Measurements from ENCODE around the gene NSG2.
A peak's percentile ranks its signal among the peaks of the same experiment; 100 is the strongest.
"Not testable (repeated sequence)": the region's sequence is repeated elsewhere in the genome, so short reads cannot be mapped to it uniquely, and the experiment has no call there.

Gene NSG2

DNA sequence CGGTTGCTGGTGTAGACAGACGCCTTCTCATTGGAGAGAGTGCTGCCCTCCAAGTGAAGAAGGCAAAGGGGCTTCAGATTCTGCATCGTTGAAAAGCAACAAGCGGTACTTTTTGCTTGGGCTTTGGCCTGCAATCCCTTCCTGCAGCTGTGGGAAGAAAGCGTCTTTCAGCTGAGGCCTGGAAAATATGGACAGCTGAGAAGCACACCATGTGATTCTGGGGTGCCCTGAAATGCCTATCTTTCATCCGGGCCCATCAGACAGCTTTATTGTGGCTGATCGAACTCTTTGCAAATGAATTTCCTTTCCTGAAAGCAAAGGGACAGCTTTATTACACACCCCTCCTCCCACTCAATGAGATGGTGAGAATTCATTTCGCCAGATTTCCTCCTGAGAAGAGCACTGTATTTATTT, 74.0 kb downstream of the NSG2 start:
- Histone ChIP-seq H3K9me3 (ENCODE audit: control insufficient read depth, low read length) (no peaks in the 10 kb centered on the region), H3K36me3 (ENCODE audit: control insufficient read depth, insufficient read depth, low read length) (no peaks in the 10 kb centered on the region), H3K27ac (ENCODE audit: low read depth, low read length, severe bottlenecking) (no peak overlapping the region), H3K4me1 (ENCODE audit: control insufficient read depth, insufficient read depth, low read length, poor library complexity, severe bottlenecking) (no peaks in the 10 kb centered on the region), H3K4me3 (ENCODE audit: extremely low read depth, insufficient read depth, low read length, poor library complexity, severe bottlenecking) (no peak overlapping the region)
- 73 to 80% methylated on average over 5 to 6 of the region's 8 CpGs for WGBS, 2 experiments (ENCODE audit: insufficient coverage in 2 of 2)

DNA sequence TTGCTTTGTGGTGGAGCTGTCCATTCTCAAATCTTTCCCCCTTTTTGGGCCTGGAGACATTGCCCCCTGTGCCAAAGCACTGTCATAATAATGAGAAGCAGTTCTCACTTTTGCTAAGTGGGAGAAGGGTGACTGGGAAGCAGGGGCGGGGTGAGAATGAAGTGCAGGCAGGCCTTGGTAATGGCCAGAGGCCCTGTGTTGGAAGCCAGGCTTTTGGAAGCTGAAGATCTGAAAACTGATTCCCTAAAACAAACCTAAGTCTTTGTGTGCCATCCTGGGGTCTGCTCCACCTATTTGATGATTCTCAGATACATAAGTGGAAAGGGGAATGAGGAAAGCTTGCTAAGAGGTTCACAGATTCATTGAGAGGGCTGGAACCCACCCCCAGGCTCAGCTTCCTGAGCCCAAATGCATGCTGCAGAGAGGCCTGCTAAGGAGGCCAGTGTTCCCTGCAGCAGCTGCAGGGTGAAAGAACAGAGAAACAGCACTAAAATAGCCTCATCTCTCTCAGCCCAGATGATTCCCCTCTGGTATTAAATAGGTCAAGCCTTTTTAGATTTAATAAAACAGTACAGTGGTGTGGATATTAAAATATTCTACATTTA, 75.0 kb downstream of the NSG2 start:
- Histone ChIP-seq H3K4me3 (ENCODE audit: extremely low read depth, insufficient read depth, low read length, poor library complexity, severe bottlenecking) (no peak overlapping the region), H3K4me1 (ENCODE audit: control insufficient read depth, insufficient read depth, low read length, poor library complexity, severe bottlenecking) (no peaks in the 10 kb centered on the region), H3K27ac (ENCODE audit: low read depth, low read length, severe bottlenecking) (no peak overlapping the region), H3K9me3 (ENCODE audit: control insufficient read depth, low read length) (peaks cover 6% of the 10 kb centered on the region), H3K36me3 (ENCODE audit: control insufficient read depth, insufficient read depth, low read length) (no peaks in the 10 kb centered on the region)
- 40 to 63% methylated on average over 1 of the region's 1 CpG for WGBS, 2 experiments (ENCODE audit: insufficient coverage in 2 of 2)

DNA sequence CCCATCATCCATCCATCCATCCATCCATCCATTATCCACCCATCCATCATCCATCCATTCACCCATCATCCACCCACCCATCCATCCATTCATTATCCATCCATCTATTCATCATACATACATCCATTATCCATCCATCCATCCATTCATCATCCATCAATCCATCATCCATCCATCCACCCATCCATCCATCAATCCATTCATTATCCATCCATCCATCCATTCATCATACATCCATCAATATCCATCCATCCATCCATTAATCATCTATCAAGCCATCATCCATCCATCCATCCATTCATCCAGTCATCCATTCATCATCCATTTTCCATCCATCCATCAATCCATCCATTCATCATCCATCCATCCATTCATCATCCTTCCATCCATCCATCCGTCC, 89.0 kb downstream of the NSG2 start:
- H3K4me1 ChIP-seq (ENCODE audit: control insufficient read depth, insufficient read depth, low read length, poor library complexity, severe bottlenecking): no peaks in the 10 kb centered on the region
- no peak overlapping the region for H3K4me3 ChIP-seq (ENCODE audit: extremely low read depth, insufficient read depth, low read length, poor library complexity, severe bottlenecking)
- 67 to 92% methylated on average over 1 of the region's 1 CpG for WGBS, 2 experiments (ENCODE audit: insufficient coverage in 2 of 2)

DNA sequence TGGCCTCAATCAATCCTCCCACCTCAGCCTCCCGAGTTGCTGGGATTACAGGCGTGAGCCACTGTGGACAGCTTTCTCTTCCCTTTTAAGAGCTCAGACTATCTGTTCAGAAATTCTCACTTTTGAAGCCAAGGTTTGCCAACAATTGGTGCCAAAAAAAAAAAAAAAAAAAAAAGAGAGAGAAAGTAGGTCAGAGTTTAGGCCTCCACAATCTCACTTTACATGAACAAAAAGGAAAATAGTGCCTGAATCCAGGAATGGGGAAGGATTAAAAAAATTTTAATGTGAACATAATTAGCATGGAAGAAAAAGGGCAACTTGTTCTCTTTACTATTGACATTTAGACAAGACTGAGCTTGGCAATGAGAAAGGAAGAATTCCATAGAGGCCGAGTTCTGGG, 94.1 kb downstream of the NSG2 start:
- WGBS, 2 experiments (ENCODE audit: insufficient coverage in 2 of 2): 94 to 100% methylated on average over 2 of the region's 3 CpGs
- H3K27ac ChIP-seq (ENCODE audit: low read depth, low read length, severe bottlenecking): no peak overlapping the region
- H3K4me3 ChIP-seq (ENCODE audit: extremely low read depth, insufficient read depth, low read length, poor library complexity, severe bottlenecking): no peak overlapping the region
- no peaks in the 10 kb centered on the region for H3K9me3 ChIP-seq (ENCODE audit: control insufficient read depth, low read length)
- H3K36me3 ChIP-seq (ENCODE audit: control insufficient read depth, insufficient read depth, low read length): no peaks in the 10 kb centered on the region
- H3K4me1 ChIP-seq (ENCODE audit: control insufficient read depth, insufficient read depth, low read length, poor library complexity, severe bottlenecking): no peaks in the 10 kb centered on the region

More for the DNA sequence above, 89.0 kb downstream of the NSG2 start:
- H3K27ac ChIP-seq (ENCODE audit: low read depth, low read length, severe bottlenecking): no peak overlapping the region
- no peaks in the 10 kb centered on the region for H3K36me3 ChIP-seq (ENCODE audit: control insufficient read depth, insufficient read depth, low read length)
- no peaks in the 10 kb centered on the region for H3K9me3 ChIP-seq (ENCODE audit: control insufficient read depth, low read length)

DNA sequence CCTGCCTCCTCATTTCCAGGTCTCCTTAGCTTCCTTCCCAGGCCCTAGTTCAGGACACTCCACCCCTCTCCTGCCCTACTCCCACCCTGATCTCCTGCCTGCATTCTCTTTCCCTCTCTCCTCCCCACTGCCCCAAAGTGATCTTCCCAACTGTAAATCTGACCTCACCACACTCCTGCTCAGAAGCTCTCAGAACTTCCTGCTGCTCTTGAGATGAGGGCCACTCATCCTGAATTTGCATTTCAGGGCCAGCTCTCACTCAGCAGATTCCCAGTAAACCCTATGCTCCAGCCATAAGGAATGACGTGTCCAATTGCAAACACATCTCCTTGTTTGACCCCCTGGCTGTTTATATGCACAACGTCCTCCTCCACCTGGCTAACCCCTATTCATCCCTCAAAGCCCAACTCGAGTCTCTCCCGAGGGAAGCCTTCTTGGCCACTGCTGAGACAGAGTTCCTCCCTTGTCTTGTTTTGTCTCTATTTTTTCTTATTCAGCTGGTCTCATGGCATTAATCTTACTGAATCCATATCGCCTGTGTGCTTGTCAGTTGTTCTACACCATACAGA, 95.0 kb downstream of the NSG2 start:
- Histone ChIP-seq H3K4me3 (ENCODE audit: extremely low read depth, insufficient read depth, low read length, poor library complexity, severe bottlenecking) (no peak overlapping the region), H3K9me3 (ENCODE audit: control insufficient read depth, low read length) (no peaks in the 10 kb centered on the region), H3K36me3 (ENCODE audit: control insufficient read depth, insufficient read depth, low read length) (no peaks in the 10 kb centered on the region), H3K27ac (ENCODE audit: low read depth, low read length, severe bottlenecking) (no peak overlapping the region), H3K4me1 (ENCODE audit: control insufficient read depth, insufficient read depth, low read length, poor library complexity, severe bottlenecking) (no peaks in the 10 kb centered on the region)
- WGBS, 2 experiments (ENCODE audit: insufficient coverage in 2 of 2): 71 to 77% methylated on average over 5 of the region's 5 CpGs

DNA sequence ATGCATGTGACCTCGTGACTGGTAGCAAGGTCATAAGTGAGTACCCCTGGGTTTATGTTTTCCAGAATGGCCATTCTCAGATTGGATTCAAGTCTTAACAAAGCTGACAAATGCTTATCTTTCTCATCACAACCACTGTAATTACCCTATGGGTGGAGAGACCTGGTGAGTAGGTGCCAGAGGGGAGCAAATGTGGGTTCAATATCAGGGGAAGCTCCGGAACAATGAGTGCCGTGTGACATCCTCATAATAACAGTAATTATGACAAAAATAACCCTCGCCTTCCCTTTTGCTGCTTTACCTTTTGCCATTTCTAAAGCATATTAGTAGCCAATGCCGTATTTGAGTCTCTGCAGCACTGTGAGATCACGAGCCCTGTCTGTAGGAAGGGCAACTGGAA, 95.9 kb downstream of the NSG2 start:
- Histone ChIP-seq H3K4me3 (ENCODE audit: extremely low read depth, insufficient read depth, low read length, poor library complexity, severe bottlenecking) (no peak overlapping the region), H3K27ac (ENCODE audit: low read depth, low read length, severe bottlenecking) (no peak overlapping the region), H3K4me1 (ENCODE audit: control insufficient read depth, insufficient read depth, low read length, poor library complexity, severe bottlenecking) (no peaks in the 10 kb centered on the region), H3K9me3 (ENCODE audit: control insufficient read depth, low read length) (no peaks in the 10 kb centered on the region), H3K36me3 (ENCODE audit: control insufficient read depth, insufficient read depth, low read length) (no peaks in the 10 kb centered on the region)
- WGBS, 2 experiments (ENCODE audit: insufficient coverage in 2 of 2): 80 to 97% methylated on average over 5 of the region's 6 CpGs

DNA sequence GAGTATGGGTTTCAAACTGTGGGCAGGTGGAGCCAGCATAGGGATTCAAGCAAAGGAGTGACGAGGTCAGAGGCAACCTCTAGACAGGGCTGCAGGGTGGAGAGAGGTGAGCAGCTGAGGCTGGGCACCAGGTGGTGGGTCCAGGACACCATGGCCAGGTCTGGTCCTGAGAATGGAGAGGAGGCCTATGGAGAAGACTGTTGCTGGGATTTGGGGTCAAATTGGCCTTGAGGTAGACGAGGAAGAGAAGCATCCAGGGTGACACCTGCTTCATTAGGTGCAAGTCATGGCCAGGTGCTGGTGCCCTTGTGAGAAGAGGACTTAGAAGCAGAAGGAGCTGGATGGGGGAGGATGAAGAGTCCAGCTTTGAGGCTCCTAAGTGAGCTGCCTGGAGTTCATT, 99.6 kb downstream of the NSG2 start:
- no peaks in the 10 kb centered on the region for H3K9me3 ChIP-seq (ENCODE audit: control insufficient read depth, low read length)
- WGBS, 2 experiments (ENCODE audit: insufficient coverage in 2 of 2): 82 to 93% methylated on average over 2 of the region's 2 CpGs
- H3K36me3 ChIP-seq (ENCODE audit: control insufficient read depth, insufficient read depth, low read length): no peaks in the 10 kb centered on the region
- H3K4me3 ChIP-seq (ENCODE audit: extremely low read depth, insufficient read depth, low read length, poor library complexity, severe bottlenecking): no peak overlapping the region
- H3K27ac ChIP-seq (ENCODE audit: low read depth, low read length, severe bottlenecking): no peak overlapping the region
- H3K4me1 ChIP-seq (ENCODE audit: control insufficient read depth, insufficient read depth, low read length, poor library complexity, severe bottlenecking): no peaks in the 10 kb centered on the region

DNA sequence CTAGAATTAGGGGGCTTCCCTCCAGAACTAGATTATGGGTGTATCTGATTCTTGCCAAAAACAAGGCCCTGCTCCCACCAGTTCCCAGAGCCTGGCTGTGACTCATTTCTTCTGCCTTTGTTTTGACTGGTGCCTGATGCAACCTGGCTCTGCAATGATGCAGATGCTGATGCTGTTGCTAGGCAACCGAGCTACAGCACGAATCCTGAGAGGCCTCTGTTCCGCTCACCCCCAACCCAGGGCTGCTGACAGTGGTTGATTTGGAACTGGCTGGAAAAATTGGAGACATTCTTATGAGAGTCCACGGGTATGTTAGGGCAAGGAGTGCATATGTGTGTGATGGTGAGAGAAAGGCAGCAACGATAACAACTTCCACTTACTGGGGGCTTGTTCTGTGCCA, 100.3 kb downstream of the NSG2 start:
- peak overlapping the region; percentile 29 for H3K27ac ChIP-seq (ENCODE audit: low read depth, low read length, severe bottlenecking)
- no peaks in the 10 kb centered on the region for H3K9me3 ChIP-seq (ENCODE audit: control insufficient read depth, low read length)
- H3K4me3 ChIP-seq (ENCODE audit: extremely low read depth, insufficient read depth, low read length, poor library complexity, severe bottlenecking): no peak overlapping the region
- no peaks in the 10 kb centered on the region for H3K4me1 ChIP-seq (ENCODE audit: control insufficient read depth, insufficient read depth, low read length, poor library complexity, severe bottlenecking)
- no peaks in the 10 kb centered on the region for H3K36me3 ChIP-seq (ENCODE audit: control insufficient read depth, insufficient read depth, low read length)
- WGBS, 2 experiments (ENCODE audit: insufficient coverage in 2 of 2): 43 to 66% methylated on average over 2 to 3 of the region's 5 CpGs

DNA sequence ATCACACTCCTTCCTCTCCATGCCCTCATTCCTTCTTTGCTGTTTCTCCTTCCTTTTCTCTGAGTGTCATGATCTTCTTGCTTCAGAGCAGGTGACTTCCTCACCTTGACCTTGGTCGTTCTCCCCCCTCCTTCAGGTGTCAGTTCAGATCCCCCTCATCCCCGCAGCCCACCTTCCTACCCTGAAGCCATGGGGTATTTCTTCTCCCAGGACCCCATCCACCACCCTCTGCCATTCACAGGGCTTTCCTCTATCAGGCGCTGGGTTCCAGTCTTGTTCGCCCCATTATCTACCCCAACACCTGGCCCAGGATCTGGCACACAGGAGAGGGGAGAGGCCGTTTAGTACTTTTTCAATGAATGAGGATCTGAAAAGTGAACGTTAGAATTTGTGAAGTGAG, 101.0 kb downstream of the NSG2 start:
- Histone ChIP-seq H3K4me1 (ENCODE audit: control insufficient read depth, insufficient read depth, low read length, poor library complexity, severe bottlenecking) (no peaks in the 10 kb centered on the region), H3K27ac (ENCODE audit: low read depth, low read length, severe bottlenecking) (no peak overlapping the region), H3K9me3 (ENCODE audit: control insufficient read depth, low read length) (no peaks in the 10 kb centered on the region), H3K36me3 (ENCODE audit: control insufficient read depth, insufficient read depth, low read length) (no peaks in the 10 kb centered on the region), H3K4me3 (ENCODE audit: extremely low read depth, insufficient read depth, low read length, poor library complexity, severe bottlenecking) (no peak overlapping the region)
- 83 to 94% methylated on average over 2 to 3 of the region's 6 CpGs for WGBS, 2 experiments (ENCODE audit: insufficient coverage in 2 of 2)

DNA sequence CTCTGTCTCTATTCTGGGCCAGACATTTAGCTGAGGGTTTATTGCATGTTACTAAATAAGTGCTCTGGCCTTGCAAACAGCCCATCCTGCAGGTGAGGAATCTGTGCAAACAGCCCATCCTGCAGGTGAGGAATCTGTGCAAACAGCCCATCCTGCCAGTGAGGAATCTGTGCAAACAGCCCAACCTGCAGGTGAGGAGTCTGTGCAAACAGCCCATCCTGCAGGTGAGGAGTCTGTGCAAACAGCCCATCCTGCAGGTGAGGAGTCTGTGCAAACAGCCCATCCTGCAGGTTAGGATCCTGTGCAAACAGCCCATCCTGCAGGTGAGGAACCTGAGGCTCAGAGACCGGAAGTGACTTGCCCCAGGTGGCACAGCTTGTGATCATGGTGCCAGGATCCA, 101.5 kb downstream of the NSG2 start:
- WGBS, 2 experiments (ENCODE audit: insufficient coverage in 2 of 2): 92 to 93% methylated on average over 1 of the region's 1 CpG
- not testable (repeated sequence) for H3K27ac ChIP-seq (ENCODE audit: low read depth, low read length, severe bottlenecking); H3K4me1 ChIP-seq (ENCODE audit: control insufficient read depth, insufficient read depth, low read length, poor library complexity, severe bottlenecking); H3K36me3 ChIP-seq (ENCODE audit: control insufficient read depth, insufficient read depth, low read length); H3K4me3 ChIP-seq (ENCODE audit: extremely low read depth, insufficient read depth, low read length, poor library complexity, severe bottlenecking); H3K9me3 ChIP-seq (ENCODE audit: control insufficient read depth, low read length)

DNA sequence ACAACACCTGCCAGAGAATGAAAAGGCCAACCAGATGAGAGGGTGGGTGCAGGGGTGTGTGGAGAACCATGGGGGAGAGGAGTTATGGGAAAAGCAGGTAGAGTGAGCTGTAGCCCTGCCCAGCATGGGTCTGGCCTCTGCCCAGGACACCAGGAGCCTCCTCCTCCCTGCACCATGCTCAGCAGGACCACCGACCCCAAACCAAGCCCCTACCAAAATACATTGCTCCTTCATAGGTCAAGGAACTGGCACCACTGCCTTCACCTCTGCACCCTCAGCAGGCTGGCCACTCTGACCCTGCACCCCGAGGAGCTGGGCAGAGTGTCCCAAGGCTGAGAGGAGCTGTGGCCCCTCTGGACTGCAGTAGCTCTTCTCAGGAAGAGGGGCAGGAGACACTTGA, 102.0 kb downstream of the NSG2 start:
- Histone ChIP-seq H3K4me1 (ENCODE audit: control insufficient read depth, insufficient read depth, low read length, poor library complexity, severe bottlenecking) (no peaks in the 10 kb centered on the region), H3K36me3 (ENCODE audit: control insufficient read depth, insufficient read depth, low read length) (no peaks in the 10 kb centered on the region), H3K4me3 (ENCODE audit: extremely low read depth, insufficient read depth, low read length, poor library complexity, severe bottlenecking) (no peak overlapping the region), H3K9me3 (ENCODE audit: control insufficient read depth, low read length) (no peaks in the 10 kb centered on the region), H3K27ac (ENCODE audit: low read depth, low read length, severe bottlenecking) (no peak overlapping the region)
- WGBS, 2 experiments (ENCODE audit: insufficient coverage in 2 of 2): 88% methylated on average over 2 of the region's 2 CpGs; no CpG with 5 or more reads in 1 of the 2 experiments

All from mesodermal cell (in vitro differentiated cells).